HEK293T (cell line): ENCODE measurements around the gene DUSP5.

Experiments used
- CTCF ChIA-PET: fragments of 350-600 bp; formaldehyde crosslinking; extraction: SDS; loops from one replicate; lab custom pipeline; 2021; ENCODE audit warnings: antibody characterized with exemption, inconsistent platforms; lab: Yijun Ruan, JAX
- POLR2A ChIA-PET: fragments of 350-600 bp; formaldehyde crosslinking; extraction: SDS; loops from one replicate; lab custom pipeline; 2020; ENCODE audit warnings: antibody characterized with exemption, inconsistent platforms; lab: Yijun Ruan, JAX
- DNase-seq: peaks from one replicate; pipeline ENCODE4 v3.0.0; 2012; ENCODE audit warnings: mixed read lengths; ENCODE audit errors: extremely low spot score
- ARNT ChIP-seq: fragments of 450-650 bp; IDR thresholded peaks from 2 replicates; pipeline ENCODE4 v1.6.1; 2017; ENCODE audit warnings: mild to moderate bottlenecking
- BHLHE40 ChIP-seq: fragments of 450-650 bp; IDR thresholded peaks from 2 replicates; pipeline ENCODE4 v1.6.1; 2016; ENCODE audit warnings: mild to moderate bottlenecking, moderate library complexity, borderline replicate concordance
- CTBP1 ChIP-seq: fragments of 450-650 bp; IDR thresholded peaks from 2 replicates; pipeline ENCODE4 v1.6.1; 2016; ENCODE audit warnings: borderline replicate concordance
- ELF4 ChIP-seq: fragments of 450-650 bp; IDR thresholded peaks from 2 replicates; pipeline ENCODE4 v1.6.1; 2017; ENCODE audit warnings: antibody characterized with exemption
- FOXA1 ChIP-seq: fragments of 450-650 bp; IDR thresholded peaks from 2 replicates; pipeline ENCODE4 v1.6.1; 2016; ENCODE audit warnings: mild to moderate bottlenecking
- FOXK2 ChIP-seq: fragments of 450-650 bp; IDR thresholded peaks from 2 replicates; pipeline ENCODE4 v1.6.1; 2016; ENCODE audit warnings: mild to moderate bottlenecking
- FOXM1 ChIP-seq: fragments of 450-650 bp; IDR thresholded peaks from 2 replicates; pipeline ENCODE4 v1.6.1; 2017; ENCODE audit warnings: mild to moderate bottlenecking, borderline replicate concordance
- HDGF ChIP-seq: fragments of 450-650 bp; IDR thresholded peaks from 2 replicates; pipeline ENCODE4 v1.6.1; 2017; ENCODE audit warnings: antibody characterized with exemption, borderline replicate concordance
- L3MBTL2 ChIP-seq: fragments of 450-650 bp; conservative IDR thresholded peaks from 2 replicates; pipeline ENCODE4 v1.6.1; 2016; ENCODE audit warnings: mild to moderate bottlenecking
- LEF1 ChIP-seq: fragments of 450-650 bp; IDR thresholded peaks from 2 replicates; pipeline ENCODE4 v1.6.1; 2017; ENCODE audit warnings: mild to moderate bottlenecking, borderline replicate concordance
- NFRKB ChIP-seq: fragments of 450-650 bp; IDR thresholded peaks from 2 replicates; pipeline ENCODE4 v1.6.1; 2016; ENCODE audit warnings: mild to moderate bottlenecking, moderate library complexity
- SP1 ChIP-seq: fragments of 450-650 bp; IDR thresholded peaks from 2 replicates; pipeline ENCODE4 v1.6.1; 2017
- SUZ12 ChIP-seq: fragments of 450-650 bp; IDR thresholded peaks from 2 replicates; pipeline ENCODE4 v1.6.1; 2016; ENCODE audit warnings: mild to moderate bottlenecking
- TARDBP ChIP-seq: fragments of 450-650 bp; IDR thresholded peaks from 2 replicates; pipeline ENCODE4 v1.6.1; 2016
- ZNF384 ChIP-seq: fragments of 450-650 bp; IDR thresholded peaks from 2 replicates; pipeline ENCODE4 v1.6.1; 2016
- TF ChIP-seq, protein P1 (sequence below): fragments of 450-650 bp; IDR thresholded peaks from 2 replicates; pipeline ENCODE4 v1.6.1; 2016

The DUSP5 gene

DNA sequence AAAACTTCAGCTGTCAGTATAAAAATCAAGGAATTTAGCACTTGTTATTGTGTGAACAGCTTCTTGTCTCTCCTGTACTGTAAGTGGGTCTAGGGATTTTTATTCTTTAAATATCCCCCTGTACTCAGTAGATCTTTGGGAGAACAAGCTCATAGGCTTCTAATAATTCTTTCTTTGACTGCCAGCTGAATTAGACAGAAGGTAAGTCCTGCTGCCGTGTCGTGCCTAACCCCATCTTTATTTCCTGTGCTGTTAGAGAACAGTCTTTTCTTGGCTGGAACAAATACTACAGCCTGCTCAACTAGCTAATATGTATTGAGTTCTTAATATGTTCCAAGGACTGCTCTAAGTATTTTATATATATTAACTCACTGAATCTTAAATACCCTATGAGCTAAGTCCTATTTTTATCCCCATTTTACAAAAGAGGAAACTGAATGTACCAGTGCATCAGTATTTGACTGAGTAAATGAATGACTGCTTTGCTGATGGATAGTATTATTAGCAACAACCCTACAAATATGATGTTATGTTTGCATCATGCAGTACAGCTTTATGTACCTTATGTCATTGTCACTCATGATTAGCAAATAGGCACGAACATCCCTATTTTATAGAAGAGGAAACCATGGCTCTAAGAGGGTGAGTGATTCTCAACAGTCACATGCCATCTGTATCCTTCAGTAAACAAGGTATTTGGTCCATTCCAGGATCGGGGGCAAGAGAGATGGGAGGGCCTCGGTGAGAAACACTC, 5.5 kb upstream of the DUSP5 start:
- ChIA-PET POLR2A (interaction anchor here (1.4 kb wide), 1 partner anchor 19 kb away, joined by 3 read pairs; no protein-coding TSS in a partner anchor), CTCF (no interaction called here)

DNA sequence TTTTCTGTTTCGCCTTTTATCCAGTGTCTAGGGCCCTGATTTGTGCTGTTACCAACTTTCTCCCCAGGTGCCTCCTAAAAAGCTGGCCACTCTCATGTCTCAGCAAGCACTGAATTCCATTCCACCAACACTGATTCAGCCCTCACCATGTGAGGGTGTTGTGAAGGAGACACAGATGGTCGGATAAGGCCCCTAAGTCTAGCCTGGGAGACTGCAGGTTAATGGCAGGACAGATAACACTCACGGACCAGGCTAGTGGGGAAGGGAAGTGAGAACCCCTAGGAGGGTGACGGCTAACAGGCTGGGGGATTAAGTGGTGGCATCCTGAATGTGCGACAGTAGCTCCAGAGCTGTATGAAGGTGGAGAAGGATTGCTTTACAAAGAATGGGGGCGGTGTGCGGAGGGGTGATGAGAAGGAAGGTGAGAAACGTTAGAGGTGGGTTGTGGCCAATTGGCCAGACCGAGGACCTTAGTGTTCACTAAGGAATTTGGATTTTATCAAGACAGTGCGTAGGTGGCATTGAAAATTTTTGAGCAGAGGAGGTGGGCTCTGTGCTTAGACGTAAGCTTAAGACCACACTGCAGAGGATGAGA, 3.8 kb upstream of the DUSP5 start:
- POLR2A ChIA-PET, result no interaction called here
- TF ChIP-seq FOXA1, result no peak
- TF ChIP-seq NFRKB, result no peak
- no peak for TF ChIP-seq FOXK2
- no peak for TF ChIP-seq ARNT
- TF ChIP-seq L3MBTL2, result no peak
- TF ChIP-seq, protein P1, sequence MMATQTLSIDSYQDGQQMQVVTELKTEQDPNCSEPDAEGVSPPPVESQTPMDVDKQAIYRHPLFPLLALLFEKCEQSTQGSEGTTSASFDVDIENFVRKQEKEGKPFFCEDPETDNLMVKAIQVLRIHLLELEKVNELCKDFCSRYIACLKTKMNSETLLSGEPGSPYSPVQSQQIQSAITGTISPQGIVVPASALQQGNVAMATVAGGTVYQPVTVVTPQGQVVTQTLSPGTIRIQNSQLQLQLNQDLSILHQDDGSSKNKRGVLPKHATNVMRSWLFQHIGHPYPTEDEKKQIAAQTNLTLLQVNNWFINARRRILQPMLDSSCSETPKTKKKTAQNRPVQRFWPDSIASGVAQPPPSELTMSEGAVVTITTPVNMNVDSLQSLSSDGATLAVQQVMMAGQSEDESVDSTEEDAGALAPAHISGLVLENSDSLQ, result no peak
- no peak for TF ChIP-seq SP1
- no peak for TF ChIP-seq SUZ12
- no peak for TF ChIP-seq LEF1
- no peak for TF ChIP-seq HDGF
- TF ChIP-seq FOXM1, result no peak
- CTCF ChIA-PET, result no interaction called here
- DNase-seq, result no peak

More for the DNA sequence above, 5.5 kb upstream of the DUSP5 start:
- no peak for DNase-seq
- no peak for TF ChIP-seq NFRKB
- no peak for TF ChIP-seq FOXM1
- no peak for TF ChIP-seq FOXK2
- TF ChIP-seq ELF4, result no peak
- TF ChIP-seq SUZ12, result no peak
- TF ChIP-seq, protein P1, result no peak

DNA sequence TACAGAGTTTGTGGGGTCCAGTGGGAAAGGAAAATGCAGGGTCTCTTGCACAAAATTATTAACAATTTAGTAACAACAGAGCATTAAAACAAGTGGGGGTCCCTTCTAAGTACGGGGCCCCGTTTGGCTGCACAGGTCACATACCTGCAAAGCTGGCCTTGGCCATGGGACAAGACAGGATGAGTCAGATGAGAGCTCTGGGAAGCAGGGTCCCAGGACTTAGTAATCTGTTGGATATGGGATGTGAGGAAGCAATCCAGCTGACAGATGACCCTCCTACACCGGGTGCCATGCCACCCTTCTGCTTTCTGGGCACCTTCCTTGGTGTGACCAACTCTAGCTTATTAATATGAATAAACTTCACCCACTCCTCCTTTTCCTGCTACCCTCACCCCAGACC, 3.2 kb upstream of the DUSP5 start:
- ChIA-PET CTCF (no interaction called here), POLR2A (no interaction called here)
- DNase-seq, result no peak
- TF ChIP-seq SUZ12, result no peak
- TF ChIP-seq FOXK2, result no peak
- no peak for TF ChIP-seq CTBP1
- TF ChIP-seq, protein P1, result no peak

DNA sequence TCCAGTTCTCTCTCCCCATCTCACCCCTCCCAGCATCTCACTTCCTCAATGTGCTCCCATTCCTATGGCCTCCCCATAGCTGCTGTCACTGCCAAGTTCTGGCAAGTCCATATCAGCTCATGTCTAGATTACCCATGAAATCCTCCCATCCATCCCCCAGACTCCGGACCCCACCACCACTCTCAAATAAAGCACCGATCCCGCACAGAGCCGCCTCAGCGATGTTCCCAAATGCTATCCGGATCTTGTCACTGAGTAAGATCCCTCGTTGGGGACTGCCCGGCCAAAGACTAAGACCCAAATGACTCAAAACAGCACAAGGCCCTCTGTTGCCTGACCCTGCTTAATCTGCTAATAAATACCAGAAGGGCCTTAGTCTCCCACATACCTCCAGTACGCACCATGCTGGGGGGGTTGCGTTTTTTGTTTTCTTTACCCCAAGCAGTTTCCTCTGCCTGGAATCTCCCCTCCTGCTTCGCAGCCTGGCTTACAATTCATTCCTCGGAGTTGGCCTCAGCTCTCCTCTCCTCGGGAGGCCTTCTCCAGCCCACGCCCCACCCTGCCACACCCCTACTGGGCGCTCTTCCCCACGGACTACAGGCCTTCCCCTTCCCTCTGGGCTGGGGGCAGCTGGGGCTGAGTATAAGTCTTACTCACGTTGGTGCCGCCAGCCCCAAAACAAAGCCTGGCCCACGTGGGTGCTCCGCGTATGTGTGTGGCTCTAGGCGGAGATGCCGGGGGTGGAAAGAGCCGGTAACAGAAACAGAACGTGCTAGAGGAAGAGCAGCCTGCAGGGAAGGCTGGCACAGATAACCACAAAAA, 1.8 kb upstream of the DUSP5 start:
- CTCF ChIA-PET, result no interaction called here
- TF ChIP-seq CTBP1 (no peak), NFRKB (no peak), BHLHE40 (no peak), ELF4 (no peak), ARNT (no peak), LEF1 (no peak), SUZ12 (no peak), SP1 (no peak), TARDBP (no peak), HDGF (no peak), ZNF384 (no peak), FOXK2 (no peak), FOXA1 (no peak), L3MBTL2 (no peak), FOXM1 (no peak)
- TF ChIP-seq, protein P1, result no peak
- POLR2A ChIA-PET, result no interaction called here
- DNase-seq, result no peak

DNA sequence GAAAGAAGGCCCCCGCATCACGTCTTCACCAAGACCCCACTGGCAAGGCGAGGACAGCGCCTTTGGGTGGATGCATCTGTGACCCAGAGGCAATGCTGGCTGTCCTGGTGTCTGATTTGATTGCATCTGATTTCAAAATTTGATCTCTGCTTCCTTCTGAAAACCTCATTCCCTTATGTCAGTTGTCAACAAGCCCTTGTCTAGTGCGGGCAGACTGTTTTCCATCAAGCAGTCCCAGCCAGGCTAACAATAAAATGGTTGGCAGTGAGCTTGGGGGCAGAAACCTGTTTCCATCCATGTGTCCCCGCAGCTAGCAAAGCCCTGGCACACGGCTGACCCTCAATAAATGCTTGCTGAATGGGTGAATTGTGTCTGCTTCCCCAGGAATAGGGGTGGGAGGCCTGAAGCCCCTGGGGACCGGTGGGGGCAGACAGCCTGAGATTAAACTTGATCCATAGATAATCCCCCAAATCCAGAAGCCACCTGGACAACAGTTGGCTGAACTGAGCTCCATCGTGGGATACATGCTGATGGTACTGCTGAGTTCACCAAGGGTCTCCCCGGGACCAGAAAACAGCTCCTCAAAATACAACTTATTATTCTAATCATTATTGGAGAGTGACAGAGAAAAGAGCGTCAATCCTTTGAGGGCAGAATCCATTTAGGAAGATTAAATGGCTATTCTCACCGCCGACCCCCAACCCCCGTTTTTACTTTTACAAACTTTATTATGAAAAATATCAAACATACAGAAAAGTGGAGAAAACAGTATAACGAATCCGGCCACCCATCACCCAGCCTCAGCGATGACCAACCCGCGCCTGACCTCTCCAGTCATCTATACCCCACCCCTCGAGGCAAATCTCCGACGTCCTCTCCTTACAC, 912 bp upstream of the DUSP5 start:
- peak; percentile 60 for TF ChIP-seq L3MBTL2
- TF ChIP-seq NFRKB, result no peak
- CTCF ChIA-PET, result no interaction called here
- DNase-seq, result no peak
- POLR2A ChIA-PET, result interaction anchor here (0.9 to 1.3 kb wide), 3 partner anchors 13 to 48 kb away, joined by 3 read pairs; no protein-coding TSS in a partner anchor
